ENCODE results near the gene DOCK9.

The DOCK9 gene

DNA sequence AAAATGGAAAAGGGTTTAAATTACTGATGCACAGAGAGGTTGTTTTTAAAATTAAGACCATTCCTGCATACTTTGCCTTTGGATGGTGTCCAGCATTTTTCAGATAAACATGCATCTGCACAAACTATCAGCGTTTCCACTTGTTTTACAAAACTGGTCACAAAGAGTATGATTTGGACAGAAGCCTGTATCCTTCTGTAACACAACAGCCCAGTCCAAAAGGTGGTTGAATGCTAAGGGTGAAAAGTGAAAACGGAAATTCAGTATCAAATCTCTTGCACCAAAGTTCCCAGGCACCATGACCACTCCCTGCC is 21.7 kb upstream of the DOCK9 start:
- no peaks in the 10 kb centered on the region for H3K36me3 ChIP-seq (replicated peaks; ENCODE audit: insufficient read depth, low read length)
- no peaks in the 10 kb centered on the region for H3K27me3 ChIP-seq (replicated peaks; ENCODE audit: insufficient read depth, low read length)
- no peak overlapping the region for H3K9ac ChIP-seq (ENCODE audit: low read length)
- no peak overlapping the region for H3K27ac ChIP-seq (ENCODE audit: low read length)
- H4K20me1 ChIP-seq (ENCODE audit: insufficient read depth, low read length), result no peaks in the 10 kb centered on the region
- H3K4me1 ChIP-seq (ENCODE audit: low read length), result no peaks in the 10 kb centered on the region
- no peak for DNase-seq
- no peaks in the 10 kb centered on the region for H3K9me2 ChIP-seq (replicated peaks; ENCODE audit: insufficient read depth, low read length)
- no peaks in the 10 kb centered on the region for H3K9me3 ChIP-seq (replicated peaks; ENCODE audit: insufficient read depth, low read length)
- no peaks in the 10 kb centered on the region for H3K79me2 ChIP-seq (ENCODE audit: low read length)
- no peak overlapping the region for H2AFZ ChIP-seq (ENCODE audit: low read length)
- TF ChIP-seq EZH2phosphoT487 (IDR thresholded peaks at IDR 0.05; ENCODE audit: low read length) (no peak), CTCF (IDR thresholded peaks at IDR 0.05; ENCODE audit: low read length) (no peak), EZH2 (optimal IDR thresholded peaks at IDR 0.05; ENCODE audit: low read depth, low read length) (no peak)
- H3K4me3 ChIP-seq (ENCODE audit: low read length), result no peak overlapping the region
- no peak overlapping the region for H3K4me2 ChIP-seq (ENCODE audit: low read depth, low read length)
- no peaks in the 10 kb centered on the region for H3F3A ChIP-seq (ENCODE audit: insufficient read depth, low read length)

- no peak for DNase-seq
- Histone ChIP-seq H3K9ac (ENCODE audit: low read length) (no peak overlapping the region), H3K27me3 (replicated peaks; ENCODE audit: insufficient read depth, low read length) (no peaks in the 10 kb centered on the region), H3K9me3 (replicated peaks; ENCODE audit: insufficient read depth, low read length) (no peaks in the 10 kb centered on the region), H4K20me1 (ENCODE audit: insufficient read depth, low read length) (no peaks in the 10 kb centered on the region), H3K4me1 (ENCODE audit: low read length) (no peaks in the 10 kb centered on the region), H3K4me3 (ENCODE audit: low read length) (no peak overlapping the region), H3K79me2 (ENCODE audit: low read length) (no peaks in the 10 kb centered on the region), H3K27ac (ENCODE audit: low read length) (no peak overlapping the region), H2AFZ (ENCODE audit: low read length) (no peak overlapping the region), H3K36me3 (replicated peaks; ENCODE audit: insufficient read depth, low read length) (no peaks in the 10 kb centered on the region), H3F3A (ENCODE audit: insufficient read depth, low read length) (no peaks in the 10 kb centered on the region), H3K9me2 (replicated peaks; ENCODE audit: insufficient read depth, low read length) (no peaks in the 10 kb centered on the region), H3K4me2 (ENCODE audit: low read depth, low read length) (no peak overlapping the region)
- TF ChIP-seq CTCF (IDR thresholded peaks at IDR 0.05; ENCODE audit: low read length) (no peak), EZH2 (optimal IDR thresholded peaks at IDR 0.05; ENCODE audit: low read depth, low read length) (no peak), EZH2phosphoT487 (IDR thresholded peaks at IDR 0.05; ENCODE audit: low read length) (no peak)
Observed at GRCh38 chr13:98998831-98999638, 21.2 kb upstream of the DOCK9 start.

DNA sequence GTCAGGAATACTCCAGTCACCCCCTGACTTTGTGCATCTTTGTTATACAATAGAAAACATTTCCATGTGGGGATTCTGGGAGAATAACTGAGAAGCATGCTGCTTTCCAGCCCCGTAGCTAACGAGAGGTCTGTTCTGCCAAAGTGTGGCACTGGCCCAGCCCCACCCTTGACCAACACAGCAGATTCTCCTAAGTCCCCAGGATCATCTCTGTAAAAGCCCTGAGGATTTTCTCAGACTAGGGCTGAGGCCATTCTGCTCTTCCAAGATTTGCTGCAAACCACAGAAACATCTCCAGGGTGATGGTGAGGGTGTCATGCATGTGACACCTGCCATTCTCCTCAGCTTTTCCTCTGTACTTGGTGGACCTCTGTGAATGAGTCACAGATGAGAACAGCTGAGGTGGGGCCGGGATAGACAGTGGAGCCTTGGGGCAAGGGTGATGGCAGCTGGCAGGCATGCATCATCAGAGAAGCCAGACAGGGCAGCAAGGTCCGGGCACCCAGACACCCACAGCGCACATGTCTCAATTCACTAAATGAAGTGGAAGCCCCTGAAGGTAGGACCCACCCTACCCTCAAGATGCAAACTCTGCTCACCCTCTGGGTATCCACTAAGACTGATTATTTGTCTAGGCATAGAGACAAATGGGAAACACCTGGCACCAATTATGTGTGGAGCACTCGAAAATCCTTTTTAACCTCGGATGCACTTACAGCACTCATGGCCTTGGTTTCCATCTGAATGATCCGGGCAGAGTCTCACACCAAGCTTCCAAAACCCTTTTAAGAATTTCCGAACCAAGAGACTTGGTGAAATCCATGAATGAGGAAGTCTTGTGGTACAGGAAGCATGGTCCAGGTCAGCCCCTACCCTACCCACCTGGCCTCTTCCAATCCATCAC is 20.1 kb upstream of the DOCK9 start:
- Histone ChIP-seq H3K4me2 (ENCODE audit: low read depth, low read length) (no peak overlapping the region), H3F3A (ENCODE audit: insufficient read depth, low read length) (no peaks in the 10 kb centered on the region), H3K9ac (ENCODE audit: low read length) (no peak overlapping the region), H3K4me3 (ENCODE audit: low read length) (no peak overlapping the region), H3K27ac (ENCODE audit: low read length) (no peak overlapping the region), H3K9me3 (replicated peaks; ENCODE audit: insufficient read depth, low read length) (no peaks in the 10 kb centered on the region), H3K79me2 (ENCODE audit: low read length) (no peaks in the 10 kb centered on the region), H3K9me2 (replicated peaks; ENCODE audit: insufficient read depth, low read length) (no peaks in the 10 kb centered on the region), H3K36me3 (replicated peaks; ENCODE audit: insufficient read depth, low read length) (no peaks in the 10 kb centered on the region), H3K27me3 (replicated peaks; ENCODE audit: insufficient read depth, low read length) (no peaks in the 10 kb centered on the region), H4K20me1 (ENCODE audit: insufficient read depth, low read length) (no peaks in the 10 kb centered on the region), H3K4me1 (ENCODE audit: low read length) (no peaks in the 10 kb centered on the region), H2AFZ (ENCODE audit: low read length) (no peak overlapping the region)
- DNase-seq, result no peak
- TF ChIP-seq EZH2phosphoT487 (IDR thresholded peaks at IDR 0.05; ENCODE audit: low read length) (no peak), CTCF (IDR thresholded peaks at IDR 0.05; ENCODE audit: low read length) (no peak), EZH2 (optimal IDR thresholded peaks at IDR 0.05; ENCODE audit: low read depth, low read length) (no peak)
